Measurements from ENCODE around the gene DLGAP4.

DLGAP4 gene

DNA sequence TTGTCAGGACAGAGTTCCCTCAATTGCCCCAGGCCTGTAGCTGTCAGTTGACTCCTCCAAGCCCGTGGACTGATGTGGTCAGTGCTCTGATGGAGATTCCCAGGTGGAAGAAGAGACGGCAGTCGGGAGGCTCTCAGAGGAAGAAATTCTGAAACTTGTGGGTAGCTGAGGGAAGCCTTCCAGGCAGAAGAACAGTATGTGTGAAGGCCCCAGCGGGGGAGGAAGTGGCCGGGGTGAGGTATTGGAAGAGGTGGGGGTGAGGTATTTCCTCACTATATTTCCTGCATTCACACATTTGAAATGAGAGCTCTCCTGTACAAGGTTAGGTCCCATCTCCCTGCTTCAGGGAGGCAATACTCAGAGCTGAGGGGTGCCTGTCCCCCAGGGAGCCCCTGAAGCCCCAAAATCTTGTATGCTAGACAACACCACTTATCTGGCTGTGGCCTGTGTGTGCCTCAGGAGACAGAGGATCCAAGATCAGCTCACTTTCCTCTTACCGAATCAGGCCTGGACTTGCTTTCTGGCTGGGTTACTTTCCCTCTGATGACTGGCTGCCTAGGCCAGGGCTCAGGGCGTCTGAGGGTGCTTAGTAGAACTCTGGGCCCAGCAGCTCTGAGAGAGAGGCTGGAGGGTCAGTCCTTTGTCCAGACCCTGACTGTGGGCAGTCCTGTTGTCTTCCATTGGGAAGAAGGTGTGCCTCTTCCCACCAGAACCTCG, 185.9 kb downstream of the DLGAP4 start:
- no peak; the same call in 2 of the 3 replicates for ATAC-seq
- TF ChIP-seq, protein P1, sequence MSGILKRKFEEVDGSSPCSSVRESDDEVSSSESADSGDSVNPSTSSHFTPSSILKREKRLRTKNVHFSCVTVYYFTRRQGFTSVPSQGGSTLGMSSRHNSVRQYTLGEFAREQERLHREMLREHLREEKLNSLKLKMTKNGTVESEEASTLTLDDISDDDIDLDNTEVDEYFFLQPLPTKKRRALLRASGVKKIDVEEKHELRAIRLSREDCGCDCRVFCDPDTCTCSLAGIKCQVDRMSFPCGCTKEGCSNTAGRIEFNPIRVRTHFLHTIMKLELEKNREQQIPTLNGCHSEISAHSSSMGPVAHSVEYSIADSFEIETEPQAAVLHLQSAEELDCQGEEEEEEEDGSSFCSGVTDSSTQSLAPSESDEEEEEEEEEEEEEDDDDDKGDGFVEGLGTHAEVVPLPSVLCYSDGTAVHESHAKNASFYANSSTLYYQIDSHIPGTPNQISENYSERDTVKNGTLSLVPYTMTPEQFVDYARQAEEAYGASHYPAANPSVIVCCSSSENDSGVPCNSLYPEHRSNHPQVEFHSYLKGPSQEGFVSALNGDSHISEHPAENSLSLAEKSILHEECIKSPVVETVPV (CRISPR knock-in tag; IDR thresholded peaks at IDR 0.05) = no peak
- TF ChIP-seq ZNF565 (CRISPR knock-in tag; conservative IDR thresholded peaks at IDR 0.05; ENCODE audit: low read depth) = no peak
- TF ChIP-seq PATZ1 (CRISPR knock-in tag; IDR thresholded peaks at IDR 0.05; ENCODE audit: borderline replicate concordance) = no peak
- TF ChIP-seq ZNF8 (CRISPR knock-in tag; IDR thresholded peaks at IDR 0.05) = no peak
- no peak for TF ChIP-seq ARNTL (CRISPR knock-in tag; IDR thresholded peaks at IDR 0.05; ENCODE audit: borderline replicate concordance, low read depth)
- TF ChIP-seq, protein P2, sequence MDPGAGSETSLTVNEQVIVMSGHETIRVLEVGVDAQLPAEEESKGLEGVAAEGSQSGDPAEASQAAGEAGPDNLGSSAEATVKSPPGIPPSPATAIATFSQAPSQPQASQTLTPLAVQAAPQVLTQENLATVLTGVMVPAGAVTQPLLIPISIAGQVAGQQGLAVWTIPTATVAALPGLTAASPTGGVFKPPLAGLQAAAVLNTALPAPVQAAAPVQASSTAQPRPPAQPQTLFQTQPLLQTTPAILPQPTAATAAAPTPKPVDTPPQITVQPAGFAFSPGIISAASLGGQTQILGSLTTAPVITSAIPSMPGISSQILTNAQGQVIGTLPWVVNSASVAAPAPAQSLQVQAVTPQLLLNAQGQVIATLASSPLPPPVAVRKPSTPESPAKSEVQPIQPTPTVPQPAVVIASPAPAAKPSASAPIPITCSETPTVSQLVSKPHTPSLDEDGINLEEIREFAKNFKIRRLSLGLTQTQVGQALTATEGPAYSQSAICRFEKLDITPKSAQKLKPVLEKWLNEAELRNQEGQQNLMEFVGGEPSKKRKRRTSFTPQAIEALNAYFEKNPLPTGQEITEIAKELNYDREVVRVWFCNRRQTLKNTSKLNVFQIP (CRISPR knock-in tag; IDR thresholded peaks at IDR 0.05; ENCODE audit: borderline replicate concordance, low read depth) = no peak
- TF ChIP-seq ZFP3 (CRISPR knock-in tag; IDR thresholded peaks at IDR 0.05) = no peak
- no peak for TF ChIP-seq PPARA (CRISPR knock-in tag; IDR thresholded peaks at IDR 0.05; ENCODE audit: borderline replicate concordance)
- TF ChIP-seq CSDC2 (CRISPR knock-in tag; IDR thresholded peaks at IDR 0.05) = no peak
- TF ChIP-seq ZNF70 (CRISPR knock-in tag; IDR thresholded peaks at IDR 0.05) = no peak
- no peak for TF ChIP-seq TCF4 (CRISPR knock-in tag; IDR thresholded peaks at IDR 0.05; ENCODE audit: borderline replicate concordance)
- no peak for TF ChIP-seq CREB5 (CRISPR knock-in tag; IDR thresholded peaks at IDR 0.05; ENCODE audit: low read depth)
- no peak for TF ChIP-seq RARB (CRISPR knock-in tag; IDR thresholded peaks at IDR 0.05)
- no peak for TF ChIP-seq GLIS3 (CRISPR knock-in tag; IDR thresholded peaks at IDR 0.05)

GRCh38 chr20:36493051-36493800, 187.1 kb downstream of the DLGAP4 start:
- peak; percentile 8; the same call in 1 of the 3 replicates for ATAC-seq
- TF ChIP-seq GLIS3 (CRISPR knock-in tag; IDR thresholded peaks at IDR 0.05) (no peak), CSDC2 (CRISPR knock-in tag; IDR thresholded peaks at IDR 0.05) (no peak), RARB (CRISPR knock-in tag; IDR thresholded peaks at IDR 0.05) (no peak), ARNTL (CRISPR knock-in tag; IDR thresholded peaks at IDR 0.05; ENCODE audit: borderline replicate concordance, low read depth) (no peak), SNAI2 (CRISPR knock-in tag; IDR thresholded peaks at IDR 0.05) (no peak), ZNF565 (CRISPR knock-in tag; conservative IDR thresholded peaks at IDR 0.05; ENCODE audit: low read depth) (no peak), OSR1 (CRISPR knock-in tag; IDR thresholded peaks at IDR 0.05) (no peak), ZFP30 (CRISPR knock-in tag; IDR thresholded peaks at IDR 0.05) (no peak), TOX (CRISPR knock-in tag; IDR thresholded peaks at IDR 0.05; ENCODE audit: borderline replicate concordance) (no peak), CREB5 (CRISPR knock-in tag; IDR thresholded peaks at IDR 0.05; ENCODE audit: low read depth) (no peak), ZNF8 (CRISPR knock-in tag; IDR thresholded peaks at IDR 0.05) (no peak), ZC3H10 (CRISPR knock-in tag; IDR thresholded peaks at IDR 0.05) (no peak), TCF4 (CRISPR knock-in tag; IDR thresholded peaks at IDR 0.05; ENCODE audit: borderline replicate concordance) (no peak), ESRRG (CRISPR knock-in tag; IDR thresholded peaks at IDR 0.05) (no peak), ISL1 (CRISPR knock-in tag; IDR thresholded peaks at IDR 0.05) (no peak), BACH2 (CRISPR knock-in tag; IDR thresholded peaks at IDR 0.05; ENCODE audit: borderline replicate concordance) (no peak)
- TF ChIP-seq, protein P3, sequence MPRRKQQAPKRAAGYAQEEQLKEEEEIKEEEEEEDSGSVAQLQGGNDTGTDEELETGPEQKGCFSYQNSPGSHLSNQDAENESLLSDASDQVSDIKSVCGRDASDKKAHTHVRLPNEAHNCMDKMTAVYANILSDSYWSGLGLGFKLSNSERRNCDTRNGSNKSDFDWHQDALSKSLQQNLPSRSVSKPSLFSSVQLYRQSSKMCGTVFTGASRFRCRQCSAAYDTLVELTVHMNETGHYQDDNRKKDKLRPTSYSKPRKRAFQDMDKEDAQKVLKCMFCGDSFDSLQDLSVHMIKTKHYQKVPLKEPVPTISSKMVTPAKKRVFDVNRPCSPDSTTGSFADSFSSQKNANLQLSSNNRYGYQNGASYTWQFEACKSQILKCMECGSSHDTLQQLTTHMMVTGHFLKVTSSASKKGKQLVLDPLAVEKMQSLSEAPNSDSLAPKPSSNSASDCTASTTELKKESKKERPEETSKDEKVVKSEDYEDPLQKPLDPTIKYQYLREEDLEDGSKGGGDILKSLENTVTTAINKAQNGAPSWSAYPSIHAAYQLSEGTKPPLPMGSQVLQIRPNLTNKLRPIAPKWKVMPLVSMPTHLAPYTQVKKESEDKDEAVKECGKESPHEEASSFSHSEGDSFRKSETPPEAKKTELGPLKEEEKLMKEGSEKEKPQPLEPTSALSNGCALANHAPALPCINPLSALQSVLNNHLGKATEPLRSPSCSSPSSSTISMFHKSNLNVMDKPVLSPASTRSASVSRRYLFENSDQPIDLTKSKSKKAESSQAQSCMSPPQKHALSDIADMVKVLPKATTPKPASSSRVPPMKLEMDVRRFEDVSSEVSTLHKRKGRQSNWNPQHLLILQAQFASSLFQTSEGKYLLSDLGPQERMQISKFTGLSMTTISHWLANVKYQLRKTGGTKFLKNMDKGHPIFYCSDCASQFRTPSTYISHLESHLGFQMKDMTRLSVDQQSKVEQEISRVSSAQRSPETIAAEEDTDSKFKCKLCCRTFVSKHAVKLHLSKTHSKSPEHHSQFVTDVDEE (CRISPR knock-in tag; IDR thresholded peaks at IDR 0.05) = no peak
- TF ChIP-seq, protein P2 (CRISPR knock-in tag; IDR thresholded peaks at IDR 0.05; ENCODE audit: borderline replicate concordance, low read depth) = no peak
- TF ChIP-seq, protein P1 (CRISPR knock-in tag; IDR thresholded peaks at IDR 0.05) = no peak

All from SK-N-SH treated with all-trans-retinoic acid at 6 μM for 48 hours (cell line).